ENCODE measurements around the gene SH3BP2.

Gene SH3BP2

GRCh38 chr4:2825740-2826139, 32.9 kb downstream of the SH3BP2 start:
- Histone ChIP-seq H3K9me3 (no peaks in the 10 kb centered on the region), H3K4me3 (no peak overlapping the region), H3K4me2 (0 out of 2 replicates have a peak overlapping the region, but pooled peaks have one; percentile 0), H3K4me1 (peaks cover 39% of the 10 kb centered on the region), H3K27ac (no peak overlapping the region), H3K9ac (no peak overlapping the region), H3K27me3 (no peaks in the 10 kb centered on the region; the same call in 1 of the 2 replicates), H3K36me3 (peaks cover 94% of the 10 kb centered on the region), H4K20me1 (peaks cover 85% of the 10 kb centered on the region)
- TF ChIP-seq Cebpa-rat (IDR thresholded peaks at IDR 0.05): no peak

GRCh38 chr4:2827071-2827873, 34.4 kb downstream of the SH3BP2 start:
- Histone ChIP-seq H3K9me3 (no peaks in the 10 kb centered on the region), H3K36me3 (peaks cover 92% of the 10 kb centered on the region), H3K27me3 (no peaks in the 10 kb centered on the region; the same call in 1 of the 2 replicates), H3K4me1 (peaks cover 52% of the 10 kb centered on the region), H3K4me3 (no peak overlapping the region), H4K20me1 (peaks cover 85% of the 10 kb centered on the region), H3K9ac (no peak overlapping the region), H3K4me2 (no peak overlapping the region), H3K27ac (no peak overlapping the region)
- TF ChIP-seq Cebpa-rat (IDR thresholded peaks at IDR 0.05): no peak

- no peaks in the 10 kb centered on the region; the same call in 1 of the 2 replicates for H3K27me3 ChIP-seq
Measured at GRCh38 chr4:2827874-2828751, 35.2 kb downstream of the SH3BP2 start.

GRCh38 chr4:2828758-2829181, 35.9 kb downstream of the SH3BP2 start:
- peak overlapping the region; percentile 96; the same call in 1 of the 2 replicates for H3K4me2 ChIP-seq
- H3K9ac ChIP-seq: no peak overlapping the region
- H3K9me3 ChIP-seq: no peaks in the 10 kb centered on the region
- no peak overlapping the region for H3K27ac ChIP-seq
- no peak for TF ChIP-seq Cebpa-rat (IDR thresholded peaks at IDR 0.05)
- H3K4me1 ChIP-seq: peaks cover 61% of the 10 kb centered on the region
- no peak overlapping the region for H3K4me3 ChIP-seq
- no peaks in the 10 kb centered on the region; the same call in 1 of the 2 replicates for H3K27me3 ChIP-seq
- H3K36me3 ChIP-seq: peaks cover 83% of the 10 kb centered on the region
- peaks cover 85% of the 10 kb centered on the region for H4K20me1 ChIP-seq

More at GRCh38 chr4:2827874-2828751, 35.2 kb downstream of the SH3BP2 start:
- no peak overlapping the region for H3K9ac ChIP-seq
- TF ChIP-seq Cebpa-rat (IDR thresholded peaks at IDR 0.05): no peak
- peaks cover 85% of the 10 kb centered on the region for H4K20me1 ChIP-seq
- peaks cover 60% of the 10 kb centered on the region for H3K4me1 ChIP-seq
- H3K4me3 ChIP-seq: no peak overlapping the region
- no peak overlapping the region for H3K27ac ChIP-seq
- H3K36me3 ChIP-seq: peaks cover 83% of the 10 kb centered on the region
- H3K4me2 ChIP-seq: no peak overlapping the region
- no peaks in the 10 kb centered on the region for H3K9me3 ChIP-seq

- Histone ChIP-seq H3K27me3 (peaks cover 5% of the 10 kb centered on the region; the same call in 1 of the 2 replicates), H3K9me3 (no peaks in the 10 kb centered on the region), H4K20me1 (peaks cover 85% of the 10 kb centered on the region), H3K4me3 (no peak overlapping the region), H3K27ac (no peak overlapping the region), H3K36me3 (peaks cover 83% of the 10 kb centered on the region), H3K9ac (no peak overlapping the region), H3K4me1 (peaks cover 65% of the 10 kb centered on the region), H3K4me2 (peak overlapping the region; percentile 96)
- TF ChIP-seq Cebpa-rat (IDR thresholded peaks at IDR 0.05): no peak
Measured at GRCh38 chr4:2829321-2829932, 36.5 kb downstream of the SH3BP2 start.

- H4K20me1 ChIP-seq: peaks cover 85% of the 10 kb centered on the region
- H3K36me3 ChIP-seq: peaks cover 78% of the 10 kb centered on the region
- H3K4me2 ChIP-seq: peak overlapping the region; percentile 96
- H3K4me3 ChIP-seq: no peak overlapping the region
- peaks cover 67% of the 10 kb centered on the region for H3K4me1 ChIP-seq
- TF ChIP-seq Cebpa-rat (IDR thresholded peaks at IDR 0.05): no peak
- no peak overlapping the region for H3K27ac ChIP-seq
- no peaks in the 10 kb centered on the region for H3K9me3 ChIP-seq
- peaks cover 5% of the 10 kb centered on the region; the same call in 1 of the 2 replicates for H3K27me3 ChIP-seq
- no peak overlapping the region for H3K9ac ChIP-seq
Measured at GRCh38 chr4:2829933-2830451, 37.1 kb downstream of the SH3BP2 start.

- Histone ChIP-seq H4K20me1 (peaks cover 86% of the 10 kb centered on the region), H3K36me3 (peaks cover 69% of the 10 kb centered on the region), H3K9me3 (no peaks in the 10 kb centered on the region), H3K4me3 (no peak overlapping the region), H3K9ac (peak overlapping the region; percentile 8; the same call in 1 of the 2 replicates), H3K4me2 (peak overlapping the region; percentile 96), H3K27ac (0 out of 2 replicates have a peak overlapping the region, but pooled peaks have one; percentile 64), H3K27me3 (peaks cover 5% of the 10 kb centered on the region; the same call in 1 of the 2 replicates), H3K4me1 (peaks cover 67% of the 10 kb centered on the region)
- TF ChIP-seq Cebpa-rat (IDR thresholded peaks at IDR 0.05): no peak
Measured at GRCh38 chr4:2830632-2831610, 38.0 kb downstream of the SH3BP2 start.

- Histone ChIP-seq H3K4me2 (peak overlapping the region; percentile 96), H3K27ac (peak overlapping the region; percentile 64), H3K36me3 (peaks cover 61% of the 10 kb centered on the region), H3K9ac (peak overlapping the region; percentile 8), H3K4me1 (peaks cover 76% of the 10 kb centered on the region), H4K20me1 (peaks cover 87% of the 10 kb centered on the region), H3K4me3 (peak overlapping the region; percentile 46), H3K9me3 (no peaks in the 10 kb centered on the region), H3K27me3 (peaks cover 5% of the 10 kb centered on the region; the same call in 1 of the 2 replicates)
- TF ChIP-seq Cebpa-rat (IDR thresholded peaks at IDR 0.05): no peak
Measured at GRCh38 chr4:2831611-2832308, 38.9 kb downstream of the SH3BP2 start.

All from BLaER1 (cell line).